Kidney (tissue), 14 donors: ENCODE results near the gene ACTMAP. TPM values are rescaled to one million over a fixed set of nuclear protein-coding genes. Genes with fewer than 3 reads are reported as not detected.

Source experiments
- DNase-seq, 5 donors: peaks; one replicate each; pipeline ENCODE4 v3.0.0-alpha.2; 2013 to 2020
- FAIRE-seq: peaks from 2 replicates; lab custom pipeline; 2012; peaks lifted over from hg19 to GRCh38; lab: Jason Lieb, UNC
- H3K27ac ChIP-seq, 2 donors: one replicate each; pipeline ENCODE4 v1.7.0; 2013; ENCODE audit warnings: low read depth in 2 of 2, low read length in 2 of 2, inconsistent platforms in 1 of 2
- H3K27me3 ChIP-seq: one replicate; pipeline ENCODE4 v1.7.1; 2013; ENCODE audit warnings: low read length, inconsistent platforms; ENCODE audit not compliant: control insufficient read depth, insufficient read depth
- H3K36me3 ChIP-seq, 3 donors: one replicate each; pipeline versions ENCODE4 v1.7.0 to v1.7.1; 2013; ENCODE audit warnings: low read length in 3 of 3, control low read depth in 1 of 3, inconsistent platforms in 1 of 3; ENCODE audit not compliant: insufficient read depth in 3 of 3, control insufficient read depth in 2 of 3
- H3K4me1 ChIP-seq, 3 donors: one replicate each; pipeline versions ENCODE4 v1.7.0 to v1.7.1; 2013; ENCODE audit warnings: low read length in 3 of 3, inconsistent platforms in 1 of 3, low read depth in 1 of 3; ENCODE audit not compliant: control insufficient read depth in 2 of 3, insufficient read depth in 2 of 3
- H3K4me3 ChIP-seq, 3 donors: one replicate each; pipeline versions ENCODE4 v1.7.0 to v1.8.1; 2013; ENCODE audit warnings: low read length in 3 of 3, control low read depth in 1 of 3, inconsistent platforms in 1 of 3
- H3K9ac ChIP-seq, 3 donors: one replicate each; pipeline versions ENCODE4 v1.7.0 to v1.7.1; 2013; ENCODE audit warnings: low read length in 3 of 3, control low read depth in 1 of 3, inconsistent platforms in 1 of 3
- H3K9me3 ChIP-seq, 3 donors: one replicate each; pipeline versions ENCODE4 v1.7.0 to v1.7.1; 2013; ENCODE audit warnings: low read length in 3 of 3, control low read depth in 1 of 3, inconsistent platforms in 1 of 3; ENCODE audit not compliant: control insufficient read depth in 2 of 3, insufficient read depth in 1 of 3
- intact Hi-C: fragments of 100-400 bp; cut with DNase I; formaldehyde crosslinking; loops from one replicate; pipeline ENCODE4 v1.11.1; 2022
- polyA plus RNA-seq: library from polyadenylated mRNA; stranded (reverse); fragments of 350-450 nt; fragmentation: Illumina TruSeq; extraction: RNeasy Lipid Tissue Mini Kit (QIAGEN cat#74804); gene quantifications from one replicate; pipeline ENCODE4 v1.2.3, GENCODE V29; 2014; ENCODE audit warnings: low read depth, low replicate concordance; ENCODE audit not compliant: insufficient read depth
- total RNA-seq: library from RNA; stranded (reverse); fragmentation: NEBNext Ultra II Directional; extraction: Animal tissue kit (Norgen Biotek cat#: 25700); gene quantifications from one replicate; pipeline ENCODE4 v1.2.1, GENCODE V29; 2021
- TF ChIP-seq, protein P1 (sequence below): IDR thresholded peaks from 3 replicates; pipeline ENCODE4 v1.5.1; 2012; ENCODE audit warnings: mild to moderate bottlenecking, moderate library complexity, borderline replicate concordance; ENCODE audit not compliant: insufficient read depth; ENCODE audit errors: extremely low read depth
- donor health status: control.
- donor health status: control.
- donor health status: control.
- donor health status: control.
- donor health status: control.
- donor health status: DM: yes; HTN: yes; CAD: no.
- donor health status: Normal renal cell carcinoma (clear cell type).

ACTMAP gene
- total and polyA plus RNA-seq, 2 donors from 2014 or later: 8.7 to 8.9 TPM

DNA sequence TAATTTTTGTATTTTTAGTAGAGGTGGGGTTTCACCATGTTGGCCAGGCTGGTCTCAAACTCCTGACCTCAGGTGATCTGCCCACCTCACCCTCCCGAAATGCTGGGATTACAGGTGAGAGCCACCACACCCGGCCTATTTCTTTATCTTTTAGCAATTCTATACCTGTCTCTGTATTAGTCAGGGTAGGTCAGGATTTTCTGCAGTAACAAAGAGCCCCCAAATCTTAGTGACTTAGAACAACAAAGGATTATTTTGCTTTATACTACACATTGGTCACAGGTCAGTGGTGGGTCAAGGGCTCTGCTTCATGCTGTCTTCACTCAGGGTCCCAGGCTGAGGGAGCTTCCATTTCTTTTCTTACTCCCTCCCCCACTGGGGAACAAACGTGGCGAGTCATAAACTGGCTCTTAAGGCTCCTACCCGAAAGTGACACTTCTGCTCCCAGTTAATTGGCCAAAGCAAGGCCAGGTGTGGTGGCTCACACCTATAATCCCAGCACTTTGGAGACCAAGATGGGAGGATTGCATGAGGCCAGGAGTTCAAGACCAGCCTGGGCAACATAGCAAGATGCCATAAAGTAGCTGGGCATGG, 26.5 kb downstream of the ACTMAP start:
- H3K9ac ChIP-seq: no peak overlapping the region
- H3K4me1 ChIP-seq: peaks cover 0 to 17% (median 9%) of the 10 kb centered on the region in 3 donors
- H3K4me3 ChIP-seq: no peak overlapping the region
- peaks cover 2 to 26% (median 14%) of the 10 kb centered on the region in 3 donors for H3K36me3 ChIP-seq
- FAIRE-seq (no peak), DNase-seq (no peak)
- intact Hi-C loops: no loop called here
- H3K9me3 ChIP-seq: no peaks in the 10 kb centered on the region
- H3K27ac ChIP-seq: no peak overlapping the region
- no peaks in the 10 kb centered on the region for H3K27me3 ChIP-seq
- TF ChIP-seq, protein P1, sequence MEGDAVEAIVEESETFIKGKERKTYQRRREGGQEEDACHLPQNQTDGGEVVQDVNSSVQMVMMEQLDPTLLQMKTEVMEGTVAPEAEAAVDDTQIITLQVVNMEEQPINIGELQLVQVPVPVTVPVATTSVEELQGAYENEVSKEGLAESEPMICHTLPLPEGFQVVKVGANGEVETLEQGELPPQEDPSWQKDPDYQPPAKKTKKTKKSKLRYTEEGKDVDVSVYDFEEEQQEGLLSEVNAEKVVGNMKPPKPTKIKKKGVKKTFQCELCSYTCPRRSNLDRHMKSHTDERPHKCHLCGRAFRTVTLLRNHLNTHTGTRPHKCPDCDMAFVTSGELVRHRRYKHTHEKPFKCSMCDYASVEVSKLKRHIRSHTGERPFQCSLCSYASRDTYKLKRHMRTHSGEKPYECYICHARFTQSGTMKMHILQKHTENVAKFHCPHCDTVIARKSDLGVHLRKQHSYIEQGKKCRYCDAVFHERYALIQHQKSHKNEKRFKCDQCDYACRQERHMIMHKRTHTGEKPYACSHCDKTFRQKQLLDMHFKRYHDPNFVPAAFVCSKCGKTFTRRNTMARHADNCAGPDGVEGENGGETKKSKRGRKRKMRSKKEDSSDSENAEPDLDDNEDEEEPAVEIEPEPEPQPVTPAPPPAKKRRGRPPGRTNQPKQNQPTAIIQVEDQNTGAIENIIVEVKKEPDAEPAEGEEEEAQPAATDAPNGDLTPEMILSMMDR: no peak

DNA sequence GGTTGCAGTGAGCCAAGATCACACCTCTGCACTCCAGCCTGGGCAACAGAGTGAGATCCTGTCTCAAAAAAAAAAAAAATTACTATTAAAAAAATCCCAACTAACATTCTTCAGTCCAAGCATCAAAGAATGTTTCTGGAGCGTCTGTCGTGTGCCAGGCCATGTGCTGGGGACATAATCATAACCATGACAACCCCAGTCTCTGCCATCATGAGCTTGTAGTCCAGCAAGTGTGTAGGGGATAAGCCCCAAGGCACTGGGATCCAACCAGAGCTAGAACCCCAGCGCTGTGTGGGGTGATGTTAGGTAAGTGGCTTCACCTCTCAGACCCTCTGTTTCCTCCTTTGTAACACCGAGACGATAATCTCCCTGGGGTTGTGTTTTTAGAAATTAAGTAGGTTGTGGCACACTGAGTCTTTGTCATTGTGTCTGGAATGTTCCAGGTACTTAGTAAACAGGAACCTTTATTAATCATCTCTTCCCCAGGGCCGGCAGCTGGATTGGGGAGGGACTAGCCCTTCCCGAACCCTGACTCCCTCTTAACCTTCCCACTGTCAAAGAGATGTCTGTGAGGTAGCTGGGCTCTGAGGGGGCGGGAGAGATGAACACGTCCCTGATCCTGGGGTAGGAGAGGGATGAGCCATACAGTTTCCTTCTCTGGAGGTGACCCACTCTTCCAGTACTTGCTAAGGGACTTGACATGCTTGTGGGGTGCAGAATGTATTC, 28.2 kb downstream of the ACTMAP start:
- intact Hi-C loops: no loop called here
- H3K9me3 ChIP-seq: no peaks in the 10 kb centered on the region
- DNase-seq (no peak), FAIRE-seq (no peak)
- no peak overlapping the region for H3K27ac ChIP-seq
- TF ChIP-seq, protein P1: no peak
- H3K36me3 ChIP-seq: peaks cover 0 to 23% (median 9%) of the 10 kb centered on the region in 3 donors
- peaks cover 0 to 22% (median 9%) of the 10 kb centered on the region in 3 donors for H3K4me1 ChIP-seq
- H3K4me3 ChIP-seq: peak overlapping the region in 1 of 3 donors; percentile 15
- H3K27me3 ChIP-seq: no peaks in the 10 kb centered on the region
- H3K9ac ChIP-seq: no peak overlapping the region

DNA sequence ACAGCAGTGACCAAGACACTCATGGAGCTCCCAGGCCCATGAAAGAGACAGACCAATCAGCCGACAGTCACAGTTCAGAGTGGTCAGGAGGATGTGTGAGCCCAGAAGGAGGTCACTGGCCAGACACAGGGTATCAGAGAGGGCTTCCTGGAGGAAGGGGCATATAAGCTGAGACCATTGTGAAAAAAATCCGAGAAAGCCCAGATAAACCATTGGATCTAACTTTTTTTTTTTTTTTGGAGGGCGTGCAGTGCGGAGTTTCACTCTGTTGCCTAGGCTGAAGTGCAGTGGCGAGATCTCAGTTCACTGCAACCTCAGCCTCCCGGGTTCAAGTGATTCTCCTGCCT, 29.2 kb downstream of the ACTMAP start:
- intact Hi-C loops: no loop called here
- H3K27me3 ChIP-seq: no peaks in the 10 kb centered on the region
- peaks cover under 1 to 25% (median 13%) of the 10 kb centered on the region in 3 donors for H3K4me1 ChIP-seq
- FAIRE-seq (no peak), DNase-seq (no peak)
- peaks cover 0 to 16% (median 9%) of the 10 kb centered on the region in 3 donors for H3K36me3 ChIP-seq
- H3K4me3 ChIP-seq: peak overlapping the region in 2 of 3 donors; percentile 44 to 60
- TF ChIP-seq, protein P1: no peak
- no peaks in the 10 kb centered on the region for H3K9me3 ChIP-seq
- peak overlapping the region; percentile 77 to 89 for H3K27ac ChIP-seq
- H3K9ac ChIP-seq: peak overlapping the region in 1 of 3 donors; percentile 48
